ENCODE results near the gene CCDC57. TPM values are rescaled to one million over a fixed set of nuclear protein-coding genes. Genes with fewer than 3 reads are reported as not detected.

Gene CCDC57
- total RNA-seq, 2 experiments from 2014 or later: 129 to 135 TPM

DNA sequence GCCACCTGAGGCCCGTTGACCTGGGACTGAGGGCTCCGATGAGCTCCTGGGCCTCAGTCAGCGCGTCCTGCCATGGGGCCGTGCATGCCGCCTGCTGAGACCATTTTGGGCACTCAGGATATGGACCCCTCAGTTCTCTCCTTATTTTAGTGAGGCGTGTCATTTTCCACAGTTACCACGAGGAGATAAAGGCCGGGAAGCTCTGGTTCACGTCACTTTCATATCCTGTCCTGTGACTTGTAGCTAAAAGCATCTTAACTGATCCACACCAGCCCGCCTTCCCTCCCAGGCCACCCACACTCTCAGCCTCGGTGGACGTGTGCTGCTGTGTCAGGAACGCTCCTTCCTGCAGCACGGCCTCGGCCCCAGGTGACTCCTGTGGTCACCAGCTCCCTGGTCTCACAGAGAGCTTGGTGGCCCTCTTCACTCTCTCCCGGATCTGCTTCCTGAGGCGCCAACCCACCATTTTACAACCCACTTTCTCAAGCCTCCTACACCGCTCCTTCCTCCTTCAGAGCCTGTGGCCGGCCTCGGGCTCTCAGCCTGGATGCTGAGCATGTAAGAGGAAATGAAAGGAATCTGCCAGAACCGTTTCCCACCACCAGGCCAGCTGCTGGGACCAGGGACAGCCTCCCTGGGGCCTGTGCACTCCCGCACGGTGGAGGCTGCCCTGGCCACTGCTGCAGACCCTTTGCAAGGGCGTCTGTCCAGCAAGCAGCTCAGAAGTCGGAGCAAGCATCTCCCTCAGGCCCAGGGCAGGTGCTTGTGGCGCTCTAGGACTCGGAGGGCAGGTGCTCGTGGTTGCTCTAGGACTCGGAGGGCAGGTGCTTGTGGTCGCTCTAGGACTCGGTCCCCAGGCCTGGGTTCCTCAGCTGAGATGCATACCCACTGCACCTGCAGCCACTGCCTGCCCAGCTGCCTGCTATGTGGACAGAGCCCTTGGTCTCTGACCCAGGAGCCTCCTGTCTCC, 90.7 kb downstream of the CCDC57 start:
- intact Hi-C loops (cut with DNase I, micrococcal nuclease): loop anchor here (10.0 kb wide), 2 partner anchors 87 to 157 kb away; partner anchors contain the start of genes DCXR (in 1 of the 2), NOTUM (in 1 of the 2) and RAC3 (in 1 of the 2)
- Histone ChIP-seq H3K9me3 (ENCODE audit: control insufficient read depth in 1 of 2, insufficient read depth in 1 of 2, low read length in 2 of 2) (no peaks in the 10 kb centered on the region), H3K36me3 (ENCODE audit: insufficient read depth, low read length) (no peaks in the 10 kb centered on the region), H3K4me1 (ENCODE audit: insufficient read depth, low read length) (peaks cover 74% of the 10 kb centered on the region), H3K27ac (ENCODE audit: low read depth in 1 of 2, low read length in 2 of 2) (no peak overlapping the region), H3K4me3 (ENCODE audit: low read length) (no peak overlapping the region), H3K27me3 (ENCODE audit: control insufficient read depth in 1 of 2, insufficient read depth in 2 of 2, low read length in 2 of 2) (no peaks in the 10 kb centered on the region)
- no peaks in the 10 kb centered on the region for H3K9me3 Mint-ChIP-seq
- H3K27me3 Mint-ChIP-seq: no peaks in the 10 kb centered on the region
- peak overlapping the region; percentile 97 for H3K27ac Mint-ChIP-seq
- H3K4me3 Mint-ChIP-seq: peak overlapping the region; percentile 38
- TF ChIP-seq, protein P1, sequence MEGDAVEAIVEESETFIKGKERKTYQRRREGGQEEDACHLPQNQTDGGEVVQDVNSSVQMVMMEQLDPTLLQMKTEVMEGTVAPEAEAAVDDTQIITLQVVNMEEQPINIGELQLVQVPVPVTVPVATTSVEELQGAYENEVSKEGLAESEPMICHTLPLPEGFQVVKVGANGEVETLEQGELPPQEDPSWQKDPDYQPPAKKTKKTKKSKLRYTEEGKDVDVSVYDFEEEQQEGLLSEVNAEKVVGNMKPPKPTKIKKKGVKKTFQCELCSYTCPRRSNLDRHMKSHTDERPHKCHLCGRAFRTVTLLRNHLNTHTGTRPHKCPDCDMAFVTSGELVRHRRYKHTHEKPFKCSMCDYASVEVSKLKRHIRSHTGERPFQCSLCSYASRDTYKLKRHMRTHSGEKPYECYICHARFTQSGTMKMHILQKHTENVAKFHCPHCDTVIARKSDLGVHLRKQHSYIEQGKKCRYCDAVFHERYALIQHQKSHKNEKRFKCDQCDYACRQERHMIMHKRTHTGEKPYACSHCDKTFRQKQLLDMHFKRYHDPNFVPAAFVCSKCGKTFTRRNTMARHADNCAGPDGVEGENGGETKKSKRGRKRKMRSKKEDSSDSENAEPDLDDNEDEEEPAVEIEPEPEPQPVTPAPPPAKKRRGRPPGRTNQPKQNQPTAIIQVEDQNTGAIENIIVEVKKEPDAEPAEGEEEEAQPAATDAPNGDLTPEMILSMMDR (IDR thresholded peaks at IDR 0.05): no peak
- H3K36me3 Mint-ChIP-seq (ENCODE audit: low read depth): peaks cover 11% of the 10 kb centered on the region
- CTCF ChIA-PET: interaction anchor here (0.5 to 1.3 kb wide), 3 partner anchors 15 to 91 kb away, joined by 3 to 4 read pairs (median 4); no protein-coding TSS in a partner anchor
- POLR2A ChIA-PET: interaction anchor here (1.1 to 1.8 kb wide), 4 partner anchors 9 to 91 kb away, joined by 3 to 4 read pairs (median 4); partner anchors contain the start of gene DCXR
- H3K4me1 Mint-ChIP-seq (ENCODE audit: low read depth): peaks cover 79% of the 10 kb centered on the region
- no peak for DNase-seq
- no peak for ATAC-seq (ENCODE audit: poor library complexity)

DNA sequence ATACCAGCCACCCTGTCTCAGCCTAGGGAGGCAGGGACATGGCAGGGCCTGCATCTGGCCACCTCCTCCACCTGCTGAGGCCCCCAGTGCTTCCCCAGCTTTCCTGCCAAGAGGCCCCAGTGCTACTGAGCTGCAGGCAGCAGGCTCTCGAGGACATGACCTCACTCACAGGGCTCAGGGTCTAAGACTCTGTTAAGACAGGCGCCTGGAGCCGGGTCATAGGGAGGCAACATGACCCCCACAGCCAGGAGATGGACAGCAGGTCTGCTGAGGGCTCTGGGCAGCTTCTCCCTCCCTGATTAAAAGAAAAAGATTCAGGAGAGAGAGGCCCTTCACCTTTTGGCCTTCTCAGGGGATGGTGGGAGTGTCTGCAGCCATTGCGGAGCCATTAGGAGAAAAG, 91.4 kb downstream of the CCDC57 start:
- intact Hi-C loops (cut with DNase I, micrococcal nuclease): loop anchor here (10.0 kb wide), 2 partner anchors 86 to 156 kb away; partner anchors contain the start of genes DCXR (in 1 of the 2), NOTUM (in 1 of the 2) and RAC3 (in 1 of the 2)
- DNase-seq: no peak
- Histone ChIP-seq H3K27me3 (ENCODE audit: control insufficient read depth in 1 of 2, insufficient read depth in 2 of 2, low read length in 2 of 2) (no peaks in the 10 kb centered on the region), H3K9me3 (ENCODE audit: control insufficient read depth in 1 of 2, insufficient read depth in 1 of 2, low read length in 2 of 2) (no peaks in the 10 kb centered on the region), H3K4me1 (ENCODE audit: insufficient read depth, low read length) (peaks cover 67% of the 10 kb centered on the region), H3K36me3 (ENCODE audit: insufficient read depth, low read length) (no peaks in the 10 kb centered on the region), H3K27ac (ENCODE audit: low read depth in 1 of 2, low read length in 2 of 2) (no peak overlapping the region), H3K4me3 (ENCODE audit: low read length) (no peak overlapping the region)
- Mint-ChIP-seq H3K27me3 (no peaks in the 10 kb centered on the region), H3K36me3 (ENCODE audit: low read depth) (peaks cover 5% of the 10 kb centered on the region), H3K4me1 (ENCODE audit: low read depth) (peaks cover 72% of the 10 kb centered on the region), H3K9me3 (no peaks in the 10 kb centered on the region), H3K27ac (peak overlapping the region; percentile 97), H3K4me3 (no peak overlapping the region)
- ATAC-seq (ENCODE audit: poor library complexity): no peak
- POLR2A ChIA-PET: interaction anchor here (0.7 to 1.8 kb wide), 5 partner anchors 9 to 298 kb away, joined by 3 to 4 read pairs (median 3); partner anchors contain the start of gene DCXR
- CTCF ChIA-PET: interaction anchor here (0.5 to 1.3 kb wide), 2 partner anchors 15 to 33 kb away, joined by 3 to 4 read pairs; no protein-coding TSS in a partner anchor
- TF ChIP-seq, protein P1 (IDR thresholded peaks at IDR 0.05): no peak

DNA sequence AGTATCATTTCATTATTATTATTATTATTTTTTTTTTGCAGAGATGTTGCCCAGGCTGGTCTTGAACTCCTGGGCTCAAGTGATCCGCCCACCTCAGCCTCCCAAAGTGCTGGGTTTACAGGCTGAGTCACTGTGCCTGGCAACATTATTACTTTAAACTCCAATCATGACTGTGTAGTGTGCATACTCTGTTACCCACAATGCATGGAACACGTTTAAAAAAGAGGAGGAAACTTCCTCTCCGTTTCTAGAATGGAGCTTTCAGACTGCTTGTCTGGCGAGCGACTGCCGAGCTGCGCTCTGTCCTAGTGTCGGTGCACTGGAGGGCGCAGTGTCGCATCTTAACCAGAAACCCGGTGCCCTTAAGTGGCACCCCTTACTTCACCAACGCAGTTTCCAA, 92.5 kb downstream of the CCDC57 start:
- Histone ChIP-seq H3K4me3 (ENCODE audit: low read length) (no peak overlapping the region), H3K27me3 (ENCODE audit: control insufficient read depth in 1 of 2, insufficient read depth in 2 of 2, low read length in 2 of 2) (no peaks in the 10 kb centered on the region), H3K36me3 (ENCODE audit: insufficient read depth, low read length) (no peaks in the 10 kb centered on the region), H3K9me3 (ENCODE audit: control insufficient read depth in 1 of 2, insufficient read depth in 1 of 2, low read length in 2 of 2) (no peaks in the 10 kb centered on the region), H3K27ac (ENCODE audit: low read depth in 1 of 2, low read length in 2 of 2) (no peak overlapping the region), H3K4me1 (ENCODE audit: insufficient read depth, low read length) (peaks cover 56% of the 10 kb centered on the region)
- TF ChIP-seq, protein P1 (IDR thresholded peaks at IDR 0.05): no peak
- no peaks in the 10 kb centered on the region for H3K27me3 Mint-ChIP-seq
- H3K4me1 Mint-ChIP-seq (ENCODE audit: low read depth): peaks cover 62% of the 10 kb centered on the region
- intact Hi-C loops (cut with DNase I, micrococcal nuclease): loop anchor here (1.0 to 10.0 kb wide), 3 partner anchors 34 to 155 kb away; partner anchors contain the start of genes DCXR (in 1 of the 2), NOTUM (in 1 of the 2) and RAC3 (in 1 of the 2)
- ATAC-seq (ENCODE audit: poor library complexity): peak; percentile 93
- CTCF ChIA-PET: interaction anchor here (0.9 to 1.6 kb wide), 4 partner anchors 22 to 90 kb away, joined by 3 to 7 read pairs (median 4); partner anchors contain the start of gene FASN
- DNase-seq: peak in 7 of 14 experiments; percentile 37 to 72 (median 54)
- H3K27ac Mint-ChIP-seq: peak overlapping the region; percentile 92
- H3K4me3 Mint-ChIP-seq: peak overlapping the region; percentile 52
- H3K36me3 Mint-ChIP-seq (ENCODE audit: low read depth): peaks cover 5% of the 10 kb centered on the region
- POLR2A ChIA-PET: interaction anchor here (0.9 to 1.4 kb wide), 7 partner anchors 14 to 178 kb away, joined by 3 to 10 read pairs (median 3); partner anchors contain the start of genes DCXR and FASN
- no peaks in the 10 kb centered on the region for H3K9me3 Mint-ChIP-seq

Data from CD4-positive, alpha-beta T cell (primary cell).